NCI-H748 (cell line): Measurements from ENCODE around the gene COA3.

ENCODE experiments used
- DNase-seq: peaks from one replicate; lab custom pipeline; 2025; ENCODE audit not compliant: unreplicated experiment; lab: John Stamatoyannopoulos, UW

Gene COA3

DNA sequence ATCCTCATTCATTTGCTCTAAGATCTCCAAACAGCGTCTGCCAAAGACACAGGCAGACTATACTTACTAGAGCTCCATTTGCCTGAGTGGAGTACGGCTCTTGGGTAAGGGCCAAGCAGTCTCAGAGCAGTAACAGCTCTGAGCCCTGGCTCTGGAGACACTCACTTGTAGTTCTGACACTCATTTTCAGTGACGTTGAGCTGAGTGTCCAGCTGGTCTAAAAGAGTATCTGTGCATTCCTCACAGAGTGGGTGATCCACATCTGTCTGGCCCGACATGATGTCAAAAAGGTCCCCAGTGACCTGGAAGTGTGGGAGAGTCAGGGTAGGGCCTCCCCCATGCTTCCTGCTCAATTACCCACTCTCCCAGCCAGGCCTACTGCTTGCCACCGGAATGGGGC is 19.9 kb upstream of the COA3 start:
- no peak for DNase-seq

DNA sequence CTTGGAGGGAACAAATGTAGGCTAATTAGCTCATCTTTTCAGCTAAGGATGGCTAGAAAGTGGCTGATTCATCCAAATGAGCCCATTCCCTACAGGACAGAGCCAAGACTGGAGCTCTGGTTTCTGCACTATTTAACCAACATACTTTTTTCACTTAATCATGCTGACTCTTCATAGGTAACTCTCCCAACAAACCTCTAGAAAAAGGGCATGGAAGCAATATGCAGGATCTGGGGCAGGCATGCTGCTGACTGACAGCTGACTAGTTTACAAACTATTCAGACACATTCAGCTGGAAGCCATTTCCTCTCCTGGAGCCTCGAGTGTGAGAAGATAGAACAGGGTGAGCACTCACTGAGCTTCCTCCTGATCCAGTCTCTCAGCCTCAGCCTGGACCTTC is 19.4 kb upstream of the COA3 start:
- DNase-seq = no peak

DNA sequence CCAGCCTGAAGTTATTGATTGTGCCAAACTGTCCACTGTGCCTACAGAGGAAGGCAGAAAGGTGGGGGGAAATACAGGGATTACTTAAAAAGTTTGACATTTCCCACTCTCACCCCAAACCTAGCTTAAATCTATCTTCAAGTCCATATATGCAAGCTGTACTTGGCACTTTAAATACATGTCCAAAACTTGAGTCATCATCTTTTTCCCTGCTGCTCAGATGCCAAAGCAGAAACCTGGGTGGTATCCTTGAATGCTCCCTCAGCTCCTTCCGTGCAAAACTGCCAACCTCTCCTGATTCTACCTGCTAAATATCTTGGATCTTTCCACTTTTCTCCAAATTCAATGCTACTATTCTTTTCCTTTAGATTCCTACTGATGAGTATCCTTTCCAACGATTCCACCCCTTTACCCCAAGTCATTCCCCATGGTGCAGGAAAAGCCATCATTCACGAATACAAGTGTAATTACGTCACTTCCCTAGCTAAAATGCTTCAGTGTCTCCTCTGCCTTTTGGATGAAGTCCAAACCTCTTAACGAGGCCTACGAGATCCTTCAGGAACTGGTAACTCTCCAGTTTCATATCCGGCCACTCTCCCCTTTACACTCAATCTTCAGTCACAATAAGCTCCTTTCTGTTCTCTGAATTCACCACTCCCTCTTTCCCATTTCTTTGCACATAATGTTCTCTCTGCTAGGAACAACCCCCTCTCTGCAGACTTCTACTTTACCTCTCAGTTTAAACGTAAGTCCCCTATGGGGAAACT is 16.3 kb upstream of the COA3 start:
- DNase-seq = no peak

DNA sequence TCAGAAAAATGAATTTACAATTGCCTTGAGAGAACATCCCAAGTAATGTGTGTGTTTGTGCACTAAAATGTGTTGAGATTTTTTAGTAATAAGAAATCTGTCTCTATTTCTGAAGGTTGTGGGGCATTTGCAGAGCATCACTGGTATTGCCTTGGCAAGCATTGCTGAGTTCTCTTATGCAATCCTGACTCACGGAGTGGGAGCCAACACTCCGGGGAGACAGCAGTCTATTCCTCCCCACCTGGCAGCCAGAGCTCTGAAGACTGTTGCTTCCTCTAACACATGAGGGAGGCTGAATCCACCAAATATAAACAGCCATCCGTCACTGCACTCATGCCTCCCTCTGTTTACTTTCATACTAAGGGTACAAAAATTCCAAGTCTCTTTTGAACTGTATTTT is 10.7 kb upstream of the COA3 start:
- no peak for DNase-seq

DNA sequence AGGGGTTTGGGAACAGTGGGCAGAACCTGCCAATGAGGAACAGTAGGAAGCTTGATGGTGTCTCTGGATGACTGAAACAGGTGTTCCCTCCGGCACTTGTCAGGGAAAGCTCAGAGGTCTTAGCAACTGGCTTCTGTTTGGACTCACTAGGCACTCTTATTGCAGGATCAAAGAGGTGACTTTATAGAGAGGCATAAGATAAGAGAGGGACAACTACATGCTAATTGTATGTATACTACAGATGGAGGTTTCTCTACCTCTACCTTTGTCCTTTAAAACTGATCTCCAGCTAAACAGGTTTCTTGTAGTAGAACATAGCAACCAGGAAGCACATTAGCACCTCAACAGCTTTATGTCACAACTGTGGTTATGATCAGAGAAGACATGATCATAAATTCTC is 7.7 kb upstream of the COA3 start:
- DNase-seq = no peak

DNA sequence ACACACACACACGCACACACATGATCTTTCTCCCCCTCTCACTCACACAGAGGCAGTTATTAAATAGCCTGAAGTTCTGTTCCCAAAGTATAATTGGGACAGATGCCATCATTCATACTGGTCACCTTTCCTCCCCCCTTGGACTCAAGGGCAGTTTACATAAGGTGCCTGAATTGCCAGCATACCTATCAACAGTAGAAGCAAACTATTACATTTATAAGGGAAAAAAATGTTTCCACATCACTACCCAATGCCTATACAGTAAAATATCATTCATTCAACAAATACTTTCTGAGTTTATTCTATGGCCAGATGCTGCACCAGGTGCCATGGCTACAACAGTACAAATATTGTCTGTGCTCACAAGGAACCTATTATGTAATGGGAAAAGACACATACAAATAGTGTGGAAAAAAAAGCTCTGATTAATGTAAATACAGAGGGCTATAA is 6.4 kb upstream of the COA3 start:
- DNase-seq = peak; percentile 59

DNA sequence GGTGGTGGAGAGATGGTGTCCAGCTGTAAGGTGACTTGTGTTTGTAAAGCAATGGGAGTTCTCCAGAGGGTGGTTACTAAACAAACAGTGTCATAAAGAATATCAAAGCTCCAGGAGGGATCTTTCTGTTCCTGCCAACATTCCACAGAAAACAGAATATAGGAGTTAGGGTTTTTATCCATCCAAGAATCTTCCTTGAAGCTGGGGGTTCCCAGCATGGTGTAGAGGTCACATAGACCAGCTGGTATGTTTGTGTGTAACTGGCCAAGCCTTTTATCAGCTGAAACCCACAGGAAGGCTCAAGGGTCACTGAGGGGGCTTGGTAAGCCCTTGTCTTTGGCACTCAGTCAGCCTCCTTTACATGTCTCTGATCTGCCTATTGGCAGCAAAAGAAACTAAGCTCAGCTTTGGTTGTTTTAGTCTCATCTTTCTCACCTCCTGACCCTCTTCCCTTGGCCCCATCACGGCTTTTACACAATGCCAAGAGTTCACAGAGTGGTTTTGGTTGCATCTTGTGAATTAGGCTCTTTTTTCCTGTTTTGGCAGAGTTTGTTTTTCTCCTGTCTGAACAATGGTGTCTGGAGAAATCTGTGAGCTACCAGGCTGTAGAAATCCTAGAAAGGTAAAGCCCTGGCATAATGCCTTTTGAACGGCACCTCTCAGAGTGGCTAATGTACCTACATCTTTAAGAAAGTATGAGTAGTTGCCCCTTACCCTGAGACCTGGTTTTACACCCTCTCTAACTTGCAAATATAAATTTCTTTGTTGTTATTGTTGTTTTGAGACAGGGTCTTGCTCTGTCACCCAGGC is 4.8 kb upstream of the COA3 start:
- no peak for DNase-seq

DNA sequence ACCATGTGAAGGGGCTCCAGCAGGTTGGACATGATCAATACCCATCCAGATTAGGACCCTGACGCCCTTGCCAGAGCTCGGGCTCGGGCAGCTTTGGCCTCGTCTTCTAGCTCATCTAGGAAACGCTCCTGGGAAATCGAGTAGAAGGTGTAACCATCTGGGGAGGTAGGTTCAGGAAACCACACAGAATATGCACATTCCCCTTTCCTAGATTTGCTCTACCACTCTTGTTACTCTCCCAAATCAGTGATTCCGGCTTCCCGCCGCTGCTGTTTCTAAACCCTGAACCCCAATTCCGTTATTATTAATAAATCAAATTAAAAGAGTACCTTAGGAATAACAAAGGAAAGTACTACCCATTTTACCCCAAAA is 507 bp downstream of the COA3 start:
- DNase-seq = no peak

DNA sequence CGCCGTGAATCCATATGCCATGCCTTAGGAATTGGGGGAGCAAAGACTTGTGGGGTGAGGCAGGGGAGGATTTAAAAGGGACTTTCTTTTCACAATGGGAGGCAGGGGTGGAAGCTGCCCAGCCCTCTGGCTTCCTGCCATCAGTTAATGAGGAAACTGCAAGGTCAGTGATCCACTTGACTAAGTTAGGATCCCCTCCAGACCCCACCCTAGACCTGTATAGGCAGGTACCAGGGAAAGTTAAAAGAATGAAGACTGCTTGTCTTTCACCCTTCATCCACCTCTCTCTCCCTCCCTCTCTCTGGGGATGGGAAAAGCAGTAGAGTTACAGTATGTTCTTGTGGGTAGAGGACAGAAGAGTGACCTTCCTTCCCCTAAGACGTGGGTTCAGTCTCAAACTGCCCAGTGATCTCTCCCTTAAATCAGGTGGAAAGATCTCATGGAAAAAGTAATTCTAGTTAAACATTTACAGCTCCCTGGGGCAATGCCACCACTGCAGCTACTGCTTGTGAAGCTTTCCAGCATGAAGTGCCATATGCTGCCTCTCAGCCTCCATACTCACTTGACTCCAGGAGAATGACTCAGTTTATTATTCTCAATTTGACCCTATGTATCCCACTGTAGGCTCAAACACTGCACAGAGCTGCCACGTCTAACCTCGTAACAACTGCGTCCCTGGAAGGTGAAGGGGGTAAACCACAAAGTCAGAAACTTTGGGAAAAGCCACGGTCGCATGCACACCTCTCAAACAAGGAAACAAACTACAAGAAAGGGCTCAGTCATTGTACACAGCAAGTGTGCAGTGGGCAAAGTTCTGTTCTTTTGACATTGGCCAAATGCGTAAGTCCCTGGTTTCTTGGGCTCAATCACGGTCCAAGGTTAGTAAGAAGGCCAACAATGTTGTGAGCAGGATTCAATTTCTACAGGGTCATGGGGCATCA is 1.2 kb downstream of the COA3 start:
- no peak for DNase-seq

DNA sequence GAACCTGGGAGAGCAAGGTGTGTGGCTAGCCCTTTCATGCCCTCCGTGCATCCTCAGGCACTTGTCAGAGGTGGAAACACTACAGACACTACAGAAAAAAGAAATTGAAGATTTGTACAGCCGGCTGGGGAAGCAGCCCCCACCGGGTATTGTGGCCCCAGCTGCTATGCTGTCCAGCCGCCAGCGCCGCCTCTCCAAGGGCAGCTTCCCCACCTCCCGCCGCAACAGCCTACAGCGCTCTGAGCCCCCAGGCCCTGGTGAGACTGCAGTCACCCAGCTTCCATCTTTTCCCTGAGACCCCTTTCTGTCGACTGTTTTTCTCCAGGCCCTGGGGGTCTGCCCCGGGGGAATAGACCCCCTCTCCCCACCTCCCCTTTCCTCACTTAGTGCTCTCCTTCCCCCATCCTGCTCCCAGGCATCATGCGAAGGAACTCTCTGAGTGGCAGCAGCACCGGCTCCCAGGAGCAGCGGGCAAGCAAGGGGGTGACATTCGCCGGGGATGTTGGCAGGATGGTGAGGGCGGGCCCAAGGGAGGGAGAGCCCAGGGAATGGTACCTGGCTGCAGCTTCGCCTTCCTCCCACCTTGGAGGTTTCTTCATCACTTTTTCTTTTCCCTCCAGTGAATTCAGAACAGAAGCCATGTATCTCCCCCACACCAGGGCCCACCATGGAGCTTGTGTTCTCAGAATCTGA is 2.3 kb downstream of the COA3 start:
- no peak for DNase-seq

DNA sequence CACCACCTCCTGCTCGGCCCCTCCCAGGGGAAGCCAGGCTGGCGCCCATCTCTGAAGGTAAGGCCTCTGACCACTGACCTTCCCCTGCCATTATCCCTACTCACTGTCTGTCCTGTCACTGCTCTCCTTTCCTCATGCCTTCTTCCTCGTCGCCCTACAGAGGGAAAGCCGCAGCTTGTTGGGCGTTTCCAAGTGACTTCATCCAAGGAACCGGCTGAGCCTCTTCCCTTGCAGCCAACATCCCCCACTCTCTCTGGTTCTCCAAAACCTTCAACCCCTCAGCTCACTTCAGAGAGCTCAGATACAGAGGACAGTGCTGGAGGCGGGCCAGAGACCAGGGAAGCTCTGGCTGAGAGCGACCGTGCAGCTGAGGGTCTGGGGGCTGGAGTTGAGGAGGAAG is 3.0 kb downstream of the COA3 start:
- no peak for DNase-seq

DNA sequence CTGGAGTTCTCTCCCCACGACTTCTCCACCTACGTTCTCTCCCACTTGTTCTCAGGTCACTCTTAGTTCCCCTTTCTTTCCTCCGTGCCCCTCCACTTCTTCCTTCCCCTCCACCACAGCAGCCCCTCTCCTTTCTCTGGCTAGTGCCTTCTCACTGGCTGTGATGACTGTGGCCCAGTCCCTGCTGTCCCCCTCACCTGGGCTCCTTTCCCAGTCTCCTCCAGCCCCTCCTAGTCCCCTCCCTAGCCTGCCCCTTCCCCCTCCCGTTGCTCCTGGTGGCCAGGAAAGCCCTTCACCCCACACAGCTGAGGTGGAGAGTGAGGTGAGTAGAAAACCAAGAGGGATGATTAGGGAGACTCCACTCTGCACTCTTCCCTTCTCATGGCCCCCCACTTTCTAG is 3.4 kb downstream of the COA3 start:
- DNase-seq = no peak

DNA sequence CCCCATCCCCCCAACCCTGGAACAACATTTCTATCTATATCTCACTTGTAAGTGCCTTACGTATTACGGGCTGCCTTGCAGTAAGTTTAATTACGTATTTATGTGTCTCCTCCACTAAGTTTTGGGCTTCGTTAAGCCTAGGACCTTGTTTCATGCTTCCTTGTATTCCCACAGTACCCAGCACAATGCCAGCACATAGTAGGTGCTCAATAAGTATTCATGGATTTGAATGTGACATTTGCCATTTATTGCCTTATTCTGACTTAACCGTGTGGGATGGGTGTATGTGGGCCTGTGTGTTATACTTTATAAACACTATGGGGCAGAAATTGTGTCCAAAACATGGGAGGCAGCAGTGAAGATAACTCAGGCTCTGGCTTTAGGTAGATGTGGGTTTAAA is 6.0 kb downstream of the COA3 start:
- DNase-seq = no peak

DNA sequence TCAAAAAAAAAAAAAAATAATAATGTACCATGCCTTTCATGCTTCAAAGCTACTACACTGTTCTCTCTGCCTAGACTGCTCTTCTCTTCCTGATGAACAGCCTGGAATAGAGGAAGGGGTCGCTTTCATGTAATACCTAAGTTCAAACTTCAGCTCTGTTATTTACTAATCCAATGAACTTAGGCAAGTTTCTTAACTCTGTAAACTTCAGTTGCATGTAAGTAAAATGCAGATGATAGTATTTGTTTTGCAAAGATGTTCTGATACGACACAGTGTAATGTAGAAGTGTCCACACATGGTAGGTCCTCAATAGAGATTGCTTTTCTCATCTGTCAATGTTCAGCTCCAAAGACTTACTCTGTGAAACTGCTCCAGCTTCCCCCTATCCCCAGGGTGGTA is 6.6 kb downstream of the COA3 start:
- no peak for DNase-seq

DNA sequence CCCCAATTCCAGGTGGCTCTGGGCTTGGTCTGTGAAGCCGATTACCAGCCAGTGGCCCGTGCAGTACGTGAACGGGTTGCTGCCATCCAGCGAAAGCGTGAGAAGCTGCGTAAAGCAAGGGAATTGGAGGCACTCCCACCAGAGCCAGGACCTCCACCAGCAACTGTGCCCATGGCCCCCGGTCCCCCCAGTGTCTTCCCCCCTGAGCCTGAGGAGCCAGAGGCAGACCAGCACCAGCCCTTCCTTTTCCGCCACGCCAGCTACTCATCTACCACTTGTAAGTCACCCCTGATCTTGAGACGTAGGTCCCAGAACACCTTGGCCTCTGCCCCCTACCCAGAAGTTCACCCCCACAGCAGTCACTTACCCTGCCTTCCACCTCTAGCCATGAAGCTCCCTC is 11.2 kb downstream of the COA3 start:
- no peak for DNase-seq

DNA sequence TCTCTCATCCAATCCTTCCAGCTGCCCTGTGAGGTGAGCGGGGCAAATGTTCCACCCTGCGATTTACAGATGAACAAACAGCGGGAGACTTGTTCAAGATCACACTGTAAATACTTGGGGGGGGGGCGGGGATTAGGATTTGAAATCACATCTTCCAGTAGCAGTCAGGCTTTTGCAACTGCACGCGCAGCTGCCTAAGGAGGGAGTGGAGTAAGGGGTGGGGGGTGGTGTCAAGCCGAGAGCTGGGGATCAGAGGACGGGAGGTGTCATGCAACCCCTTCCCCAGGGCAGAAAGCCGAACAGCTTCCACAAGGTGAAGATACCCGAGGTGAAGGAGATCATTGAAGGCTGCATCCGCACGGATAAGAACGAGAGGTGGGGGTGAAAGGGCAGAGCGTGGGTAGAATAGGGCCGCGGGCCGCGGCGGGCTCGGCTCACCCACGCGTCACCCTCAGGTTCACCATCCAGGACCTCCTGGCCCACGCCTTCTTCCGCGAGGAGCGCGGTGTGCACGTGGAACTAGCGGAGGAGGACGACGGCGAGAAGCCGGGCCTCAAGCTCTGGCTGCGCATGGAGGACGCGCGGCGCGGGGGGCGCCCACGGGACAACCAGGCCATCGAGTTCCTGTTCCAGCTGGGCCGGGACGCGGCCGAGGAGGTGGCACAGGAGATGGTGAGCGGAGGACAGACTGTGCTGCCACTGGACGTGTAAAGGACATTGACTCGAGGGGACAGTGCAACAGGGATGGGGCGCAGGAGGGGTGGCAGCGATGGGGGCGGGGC is 13.5 kb downstream of the COA3 start:
- no peak for DNase-seq

DNA sequence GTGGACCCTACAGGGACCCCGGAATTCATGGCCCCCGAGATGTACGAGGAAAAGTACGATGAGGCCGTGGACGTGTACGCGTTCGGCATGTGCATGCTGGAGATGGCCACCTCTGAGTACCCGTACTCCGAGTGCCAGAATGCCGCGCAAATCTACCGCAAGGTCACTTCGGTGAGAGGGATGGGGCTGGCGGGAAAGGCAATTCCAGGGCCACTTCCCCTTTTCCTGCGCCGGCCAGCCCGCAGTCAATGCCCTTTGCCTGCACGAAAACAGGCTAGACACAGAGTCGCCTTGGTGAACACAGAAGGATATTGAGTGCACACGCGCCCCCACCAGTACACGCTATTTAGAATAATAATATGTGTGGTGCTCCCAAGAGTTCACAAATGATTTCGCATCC is 14.1 kb downstream of the COA3 start:
- no peak for DNase-seq

DNA sequence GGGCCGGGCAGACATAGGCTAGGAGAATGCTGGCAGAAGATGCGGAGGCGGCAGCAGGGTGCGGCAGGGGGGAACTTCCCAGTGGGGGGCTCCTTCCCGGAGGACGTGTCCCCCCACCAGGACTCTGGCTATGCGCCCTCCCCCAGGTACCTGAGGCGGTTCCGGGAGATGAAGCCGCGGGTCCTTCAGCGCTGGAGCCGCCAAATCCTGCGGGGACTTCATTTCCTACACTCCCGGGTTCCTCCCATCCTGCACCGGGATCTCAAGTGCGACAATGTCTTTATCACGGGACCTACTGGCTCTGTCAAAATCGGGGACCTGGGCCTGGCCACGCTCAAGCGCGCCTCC is 14.7 kb downstream of the COA3 start:
- no peak for DNase-seq

DNA sequence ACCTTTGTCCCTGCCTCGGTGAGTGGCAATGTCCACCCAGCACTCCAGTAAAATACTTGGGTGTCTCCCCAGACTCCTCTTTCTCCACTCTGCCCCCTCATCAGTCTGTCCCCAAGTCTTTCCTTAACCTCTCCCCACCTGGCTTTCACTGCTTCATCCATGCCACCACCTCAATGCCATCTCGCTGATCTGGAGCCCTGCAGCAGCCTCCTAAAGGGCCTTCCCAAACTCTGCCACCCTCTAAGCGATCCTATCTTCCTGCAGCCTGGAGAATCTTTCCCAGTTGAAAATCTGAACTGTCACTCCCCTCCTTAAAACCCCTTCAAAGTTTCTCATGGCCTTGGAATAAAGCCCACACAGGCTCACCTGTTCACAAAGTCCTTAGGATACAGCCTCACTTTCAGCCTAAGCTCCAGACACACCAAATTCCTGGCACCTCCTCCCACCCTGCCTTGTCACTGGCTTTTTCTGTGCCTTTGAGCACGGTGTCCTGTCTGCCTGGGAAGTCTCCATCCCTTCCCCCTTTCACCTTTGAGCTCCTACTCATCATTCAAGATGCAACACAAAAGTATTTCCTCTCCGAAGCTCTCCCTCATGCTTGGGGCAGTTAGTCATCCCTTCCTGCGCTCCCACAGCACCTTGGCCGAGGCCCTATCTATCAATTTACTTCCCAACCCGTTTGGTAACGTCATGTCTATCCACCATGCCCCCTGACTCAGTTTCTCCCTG is 15.3 kb downstream of the COA3 start:
- no peak for DNase-seq
